NCI-H2107 (cell line): ENCODE results near the gene CORO1C.

Experiments used
- DNase-seq: peaks from one replicate; lab custom pipeline; 2025; lab: John Stamatoyannopoulos, UW

The CORO1C gene

DNA sequence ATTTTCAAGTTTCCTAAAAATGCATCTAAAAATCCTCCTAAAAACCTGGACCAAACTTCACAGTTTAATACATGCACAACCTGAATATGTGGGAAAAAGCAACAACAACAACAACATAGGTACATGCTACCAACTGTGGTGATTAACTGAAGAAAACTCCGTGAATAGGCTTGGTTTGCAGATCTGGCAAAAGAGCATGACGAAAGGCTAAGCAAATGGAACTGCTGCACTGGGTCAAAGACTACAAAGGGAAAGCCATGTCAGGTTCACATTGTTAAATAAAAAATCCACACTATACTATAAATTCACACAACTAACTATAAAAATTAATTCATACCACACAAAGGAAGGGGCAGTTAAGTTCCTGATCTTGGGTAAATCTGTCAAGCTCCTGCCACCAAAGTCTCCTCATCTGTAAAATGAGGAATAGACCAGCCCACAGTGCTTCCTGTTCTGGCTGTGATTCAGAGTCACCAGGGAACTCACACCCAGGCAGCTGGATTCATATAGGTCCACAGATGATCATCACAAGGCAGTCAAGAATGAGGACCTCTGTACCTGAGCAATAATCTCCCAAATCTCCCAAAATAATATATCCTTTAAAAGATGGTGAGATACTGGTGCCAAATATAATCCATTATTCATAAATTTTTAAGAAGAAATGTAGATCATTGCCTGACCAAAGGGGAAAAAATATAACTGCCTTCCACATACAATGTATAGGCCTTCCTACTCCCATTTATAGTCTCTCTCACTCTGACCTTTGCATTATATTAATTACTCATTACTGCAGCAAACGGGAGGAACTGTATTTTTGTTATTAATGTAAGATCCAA is 7.0 kb downstream of the CORO1C start:
- no peak for DNase-seq

DNA sequence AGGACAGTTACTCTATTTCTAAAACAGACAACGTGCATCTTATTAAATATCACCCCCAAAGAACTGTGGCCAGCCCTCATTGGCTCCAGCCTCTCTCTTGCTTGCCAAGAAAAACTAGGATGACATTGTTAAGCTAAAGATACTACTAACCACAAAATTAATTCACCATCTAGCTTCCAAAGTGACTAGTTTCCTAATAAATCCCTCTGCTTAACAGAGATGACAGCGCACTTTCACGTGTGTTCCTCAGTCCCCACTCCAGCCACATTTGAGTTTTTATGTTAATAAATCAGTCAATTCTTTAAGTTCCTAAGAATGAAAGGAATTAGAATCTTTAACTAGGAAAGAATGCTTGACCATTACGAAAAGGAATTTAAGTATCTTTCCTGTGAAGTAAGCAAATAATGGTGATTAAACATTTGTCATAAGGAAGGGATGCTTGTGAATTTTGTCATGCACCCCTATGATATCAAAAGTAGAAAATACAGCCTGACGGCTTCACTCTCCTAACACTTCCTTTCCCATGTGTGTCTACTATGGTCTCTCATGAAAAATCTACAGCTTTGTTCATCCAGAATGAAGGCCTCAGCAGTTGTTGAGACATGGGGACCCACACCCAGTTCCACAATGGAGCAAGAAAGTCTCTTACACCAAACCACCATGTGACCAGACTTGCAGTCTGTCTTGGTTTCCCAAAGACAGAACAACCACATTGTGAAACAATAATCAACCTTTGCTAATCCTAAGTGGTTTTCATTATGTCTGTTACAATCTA is 8.1 kb downstream of the CORO1C start:
- DNase-seq, result no peak

DNA sequence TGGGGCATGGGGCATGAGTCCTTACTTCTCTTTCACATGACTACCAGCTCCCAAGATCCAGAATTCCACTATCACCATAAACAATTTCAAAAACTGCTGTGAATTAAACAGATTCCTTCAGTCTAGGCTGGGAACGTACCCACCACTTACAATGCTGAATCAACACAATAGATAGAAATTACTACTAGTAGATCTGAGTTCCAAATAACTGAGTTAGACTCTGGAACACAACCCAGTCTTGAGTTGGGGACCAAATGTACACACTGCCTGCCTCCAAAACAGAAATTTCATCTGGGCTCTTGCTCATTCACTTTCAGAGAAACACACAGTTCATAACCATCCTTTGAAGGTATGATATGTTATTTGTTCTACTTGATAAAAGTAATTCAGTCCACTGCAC is 8.9 kb downstream of the CORO1C start:
- no peak for DNase-seq

DNA sequence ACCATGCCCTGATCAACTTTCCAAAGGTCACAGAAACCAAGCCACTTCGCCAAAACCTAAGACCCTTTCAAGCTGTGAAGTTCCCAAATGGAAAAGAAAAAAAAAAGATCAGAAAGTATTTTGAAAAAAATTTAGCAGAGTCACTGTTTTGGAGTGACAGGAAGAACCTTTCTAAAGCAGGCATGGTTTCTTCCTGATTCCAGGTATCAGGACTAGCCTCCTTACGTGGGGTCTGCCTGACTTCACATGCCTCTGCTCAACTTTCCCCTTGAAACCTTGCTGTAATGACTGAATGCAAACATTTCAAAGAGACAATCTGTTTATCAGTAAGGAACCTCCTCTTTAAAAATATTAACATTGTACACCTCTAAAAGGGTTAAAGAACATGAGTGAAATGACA is 9.5 kb downstream of the CORO1C start:
- DNase-seq, result no peak

DNA sequence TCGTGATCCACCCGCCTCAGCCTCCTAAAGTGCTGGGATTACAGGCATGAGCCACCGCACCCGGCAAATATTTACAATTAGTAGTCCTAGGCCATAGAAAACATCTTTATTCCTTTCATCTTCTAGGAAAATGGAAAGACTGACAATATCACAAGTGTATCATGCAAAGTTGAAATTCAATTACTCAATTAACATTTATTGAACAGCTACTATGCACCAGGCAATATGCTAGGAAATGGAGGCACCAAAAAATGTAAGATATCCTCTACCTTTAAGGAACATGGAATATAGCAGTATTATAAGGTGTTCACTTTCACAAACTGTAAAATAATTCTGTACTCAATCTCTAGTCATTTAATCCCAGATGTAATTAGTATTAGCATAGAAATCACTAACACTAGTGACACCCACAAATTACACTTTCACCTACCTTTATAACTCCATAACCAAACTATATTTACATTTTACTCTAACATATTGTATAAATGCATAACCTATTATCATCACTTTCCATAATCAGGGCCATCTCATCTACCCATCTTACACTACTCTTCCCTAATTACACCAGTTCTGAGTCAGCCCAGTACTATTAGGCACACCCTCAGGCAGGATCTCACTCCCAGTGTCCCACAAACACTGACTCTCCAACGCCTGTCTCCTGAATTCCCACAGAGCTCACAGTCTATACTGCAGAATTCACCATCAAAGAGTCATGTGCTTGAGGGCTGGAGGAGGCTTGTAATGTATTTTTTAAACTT is 10.4 kb downstream of the CORO1C start:
- DNase-seq, result no peak

DNA sequence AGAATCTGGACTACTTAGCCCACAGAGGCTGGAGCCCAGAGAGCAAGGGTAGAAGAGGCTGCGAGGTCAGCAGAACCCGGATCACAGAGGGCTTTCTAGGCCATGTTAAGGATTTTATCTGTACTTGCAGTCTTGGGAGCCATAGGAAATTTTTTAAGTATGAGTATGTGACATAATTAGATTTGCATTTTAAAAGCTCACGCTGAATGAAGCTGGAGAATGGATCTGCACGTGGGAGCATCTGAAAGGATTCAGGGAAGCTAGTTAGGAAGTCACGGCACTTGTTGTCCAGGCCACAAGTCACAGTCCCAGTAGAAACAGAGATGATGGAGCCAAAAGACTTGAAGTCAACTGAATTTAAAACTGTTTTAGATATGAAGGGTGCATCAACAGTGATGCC is 14.1 kb downstream of the CORO1C start:
- no peak for DNase-seq

DNA sequence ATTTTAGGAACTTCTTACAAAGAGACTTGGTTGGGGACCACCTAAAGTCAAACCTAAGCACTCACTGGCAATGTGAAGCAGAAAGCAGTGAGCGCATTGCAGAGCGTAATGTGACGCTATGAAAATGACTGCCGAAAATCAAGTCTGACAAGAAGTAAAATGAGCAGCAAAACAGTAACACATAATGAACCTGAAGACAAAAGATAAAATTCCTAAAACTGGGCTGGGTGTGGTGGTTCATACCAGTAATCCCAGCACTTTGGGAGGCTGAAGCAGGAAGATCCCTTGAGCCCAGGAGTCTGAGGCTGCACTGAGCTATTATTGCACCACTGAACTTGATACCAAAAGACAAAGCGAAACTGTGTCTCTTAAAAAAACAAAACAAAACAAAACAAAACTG is 16.5 kb downstream of the CORO1C start:
- DNase-seq, result no peak

DNA sequence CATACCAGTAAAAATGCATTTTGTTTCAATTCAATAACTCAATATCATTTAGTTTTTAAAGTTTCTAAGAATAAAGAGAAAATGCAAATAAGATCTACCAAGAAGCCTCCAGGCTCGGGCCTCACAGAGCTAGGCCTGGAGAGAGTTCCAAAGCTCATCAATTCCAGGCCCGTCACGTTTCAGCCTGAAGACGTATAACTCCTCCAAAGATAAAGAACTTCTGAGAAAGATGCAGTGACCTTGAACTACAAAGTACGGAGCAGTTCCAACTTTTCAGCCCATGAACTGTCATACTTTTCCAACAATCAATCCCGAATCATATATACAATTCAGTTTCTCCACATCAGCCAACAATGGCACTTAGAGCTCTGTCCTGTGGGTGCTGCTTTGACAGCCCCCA is 17.8 kb downstream of the CORO1C start:
- DNase-seq, result no peak

DNA sequence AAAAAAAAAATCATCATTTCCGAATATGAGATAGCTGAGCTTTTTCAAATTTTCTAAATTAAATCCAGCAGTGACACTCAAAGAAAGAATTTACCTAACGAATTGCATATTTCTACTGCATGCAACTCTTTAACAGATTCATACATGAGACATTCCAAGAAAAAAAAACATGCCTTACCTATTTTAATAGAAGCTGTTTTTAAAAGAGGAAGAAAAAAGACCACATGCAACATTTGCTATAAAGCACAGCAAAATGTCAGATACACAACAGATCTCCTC is 18.5 kb downstream of the CORO1C start:
- DNase-seq, result no peak

DNA sequence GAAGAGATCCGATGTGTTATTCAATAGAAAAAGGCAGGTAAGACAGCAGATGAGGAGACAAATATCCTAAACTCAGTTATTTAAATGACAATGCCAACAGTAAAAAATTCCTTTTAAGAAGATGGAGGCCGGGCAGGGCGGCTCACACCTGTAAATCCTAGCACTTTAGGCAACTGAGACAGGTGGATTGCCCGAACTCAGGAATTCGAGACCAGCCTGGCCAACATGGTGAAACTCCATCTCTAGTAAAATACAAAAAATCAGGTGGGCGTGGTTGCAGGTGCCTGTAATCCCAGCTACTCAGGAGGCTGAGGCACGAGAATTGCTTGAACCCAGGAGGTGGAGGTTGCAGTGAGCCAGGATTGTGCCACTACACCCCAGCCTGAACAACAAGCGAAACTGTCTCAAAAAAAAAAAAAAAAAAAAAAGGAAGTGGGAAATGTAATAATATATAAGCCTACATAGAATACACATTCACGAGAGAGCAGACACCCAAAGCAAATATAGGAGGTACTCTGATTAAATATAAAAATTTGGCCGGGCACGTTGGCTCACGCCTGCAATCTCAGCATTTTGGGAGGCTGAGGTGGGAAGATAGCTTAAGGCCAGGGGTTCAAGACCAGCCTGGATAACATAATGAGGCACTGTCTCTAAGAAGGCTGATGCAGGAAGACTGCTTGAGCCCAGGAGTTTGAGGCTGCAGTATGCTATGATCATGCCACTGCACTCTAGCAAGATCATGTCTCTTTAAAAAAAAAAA is 19.0 kb downstream of the CORO1C start:
- DNase-seq, result no peak

DNA sequence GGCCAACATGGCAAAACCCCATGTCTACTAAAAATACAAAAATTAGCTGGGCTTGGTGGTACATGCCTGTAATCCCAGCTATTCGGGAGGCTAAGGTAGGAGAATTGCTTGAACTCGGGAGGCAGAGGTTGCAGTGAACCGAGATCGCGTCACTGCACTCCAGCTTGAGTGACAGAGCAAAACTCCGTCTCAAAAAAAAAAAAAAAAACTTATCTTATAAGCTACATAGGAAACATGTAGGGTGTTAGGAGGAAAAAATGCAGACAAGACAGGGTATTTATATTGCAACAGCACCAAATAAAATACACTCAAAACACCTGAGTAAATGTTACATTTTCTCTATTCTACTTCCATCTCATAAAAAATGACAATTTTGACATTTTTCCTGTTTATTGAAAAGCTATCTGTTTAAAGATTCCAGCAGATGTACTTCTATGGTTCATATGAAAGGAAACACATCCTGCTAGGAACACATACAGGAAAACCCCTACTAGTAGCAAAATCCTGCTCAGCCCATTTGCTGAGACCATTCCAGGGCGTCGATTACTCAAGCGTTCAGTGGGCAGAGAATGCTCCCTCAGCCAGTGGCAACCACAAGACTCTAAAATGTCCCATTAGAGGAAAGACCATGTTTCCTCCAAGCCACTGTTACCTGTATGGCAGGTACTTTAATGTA is 19.7 kb downstream of the CORO1C start:
- DNase-seq, result no peak

DNA sequence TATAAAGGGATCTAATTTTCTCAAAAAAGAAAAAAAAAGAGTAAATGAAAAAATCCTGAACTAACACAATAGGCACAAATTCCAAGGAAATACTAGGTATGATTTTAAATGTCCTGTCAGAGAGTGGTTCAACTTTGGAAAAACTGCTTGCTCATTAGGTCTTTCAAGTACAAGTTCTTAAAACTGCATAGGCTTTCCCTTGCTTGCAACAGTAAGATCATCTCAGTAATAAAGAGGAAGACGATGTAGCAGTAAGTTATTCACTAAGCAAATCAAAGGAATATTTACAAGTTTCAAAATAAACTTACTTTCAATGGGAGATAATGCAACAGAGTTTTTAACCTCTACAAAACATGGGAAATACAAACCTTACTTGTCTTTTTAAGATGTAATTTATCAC is 21.6 kb downstream of the CORO1C start:
- DNase-seq, result no peak

DNA sequence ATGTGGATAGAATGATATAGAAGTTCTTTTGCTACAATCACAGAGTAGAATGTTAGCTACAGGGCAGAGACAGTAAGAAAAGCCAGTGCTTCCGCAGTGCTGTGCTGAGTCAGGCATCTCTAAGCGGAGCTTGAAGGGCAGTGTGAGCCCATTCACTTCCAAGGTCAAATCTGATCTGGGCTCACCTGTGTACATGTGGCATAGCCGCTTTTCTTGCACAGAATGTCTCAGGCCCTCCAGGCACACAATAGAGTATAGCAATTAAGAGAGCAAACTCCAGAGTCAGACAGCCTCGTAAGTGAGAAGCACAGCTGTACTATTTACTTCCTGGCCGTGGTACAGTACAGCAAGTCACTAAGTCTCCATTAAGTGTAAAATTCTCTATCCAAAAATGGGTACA is 26.8 kb downstream of the CORO1C start:
- no peak for DNase-seq

DNA sequence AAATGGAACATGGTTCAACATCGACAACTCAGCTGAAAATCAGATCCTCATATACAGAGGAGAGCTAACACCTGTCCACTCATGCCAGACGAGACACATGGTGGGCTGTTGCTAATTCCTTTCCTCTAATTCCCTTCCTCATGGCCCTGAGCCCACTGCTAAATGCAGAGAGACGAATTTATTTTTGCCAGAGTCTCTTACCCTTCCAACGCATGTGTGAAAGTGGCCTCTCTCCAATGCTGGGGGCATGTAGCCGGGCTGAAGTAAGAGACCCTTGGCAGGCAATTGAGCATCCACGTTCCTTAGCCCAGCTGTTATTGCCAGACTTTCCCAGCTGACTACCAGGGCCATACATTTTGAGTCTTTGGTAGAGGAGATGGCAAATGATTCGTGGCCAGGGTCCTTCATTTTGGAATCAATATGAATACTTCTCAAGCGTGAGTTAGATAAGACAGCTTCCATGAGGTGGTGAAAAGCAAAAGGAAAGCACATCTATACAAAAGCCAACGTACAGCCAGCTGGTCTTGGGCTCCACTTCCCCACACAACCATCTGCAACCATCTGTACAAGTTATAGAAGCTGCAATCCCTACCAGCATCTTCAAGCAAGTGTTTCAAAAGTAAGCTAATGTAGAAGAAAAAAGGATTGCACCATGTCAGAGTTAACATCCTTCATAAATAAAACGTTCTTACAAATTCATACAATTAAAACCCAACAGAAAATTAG is 28.6 kb downstream of the CORO1C start:
- DNase-seq, result no peak

DNA sequence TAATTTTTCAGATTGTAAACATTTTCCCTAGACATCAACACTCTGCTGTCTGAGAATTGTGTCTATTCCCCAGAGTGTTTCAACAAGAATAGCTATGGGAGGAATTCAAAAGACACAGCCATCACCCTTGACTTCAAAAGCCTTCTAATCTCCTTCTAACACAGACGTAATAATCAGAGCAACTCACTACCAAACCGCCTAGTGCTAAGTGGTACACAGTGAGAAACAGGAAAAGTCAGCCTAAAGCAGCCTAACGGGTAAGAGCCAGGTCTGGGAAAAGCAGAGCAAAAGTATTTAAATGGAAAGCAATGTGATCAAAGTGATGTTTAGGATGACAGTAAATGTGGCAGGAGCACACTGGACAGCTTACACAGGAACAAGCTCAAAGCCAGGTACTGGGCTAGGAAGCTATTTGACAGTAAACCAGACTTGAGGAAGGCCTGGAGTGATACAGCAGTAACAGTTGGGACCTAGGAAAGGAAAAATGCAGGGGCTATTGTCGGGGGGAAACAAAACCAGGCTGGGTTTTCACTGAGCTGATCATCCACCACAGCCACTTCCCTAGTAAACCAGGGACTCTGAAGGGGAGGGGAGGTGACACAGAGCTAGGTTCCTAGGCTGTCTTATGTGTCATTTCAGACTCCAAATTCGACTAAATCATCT is 29.4 kb downstream of the CORO1C start:
- DNase-seq, result no peak

DNA sequence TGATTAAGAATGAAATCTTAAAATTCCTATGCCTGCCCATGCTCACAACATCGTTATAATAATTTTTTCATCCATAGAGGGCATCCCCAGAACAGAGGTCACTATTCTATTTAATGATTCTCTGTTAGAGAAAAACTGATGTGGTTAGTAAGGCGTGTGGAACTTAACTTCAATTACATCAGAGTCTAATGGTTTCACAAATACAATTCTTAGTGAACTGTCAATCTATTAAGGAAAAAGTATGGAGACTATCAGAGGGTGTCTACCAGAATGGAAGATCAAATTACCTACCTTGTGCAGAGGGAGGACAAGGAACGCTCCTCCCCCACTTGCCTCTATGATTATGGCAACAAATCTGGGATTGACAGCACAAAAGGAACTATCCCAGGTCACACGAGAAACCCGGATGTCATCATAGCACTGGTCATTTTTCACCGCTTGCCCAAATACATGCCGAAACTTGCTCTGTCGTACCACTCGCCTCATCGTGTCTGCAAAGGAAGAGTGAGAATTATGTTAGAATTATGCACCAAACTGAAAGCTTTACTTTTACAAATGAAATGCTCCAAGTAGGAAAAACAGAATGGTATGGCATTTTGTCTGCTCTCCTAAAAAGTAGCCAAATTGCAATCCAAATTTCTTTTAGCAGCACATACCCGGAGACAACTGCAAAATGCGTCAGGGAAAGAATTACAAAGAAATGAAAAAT is 30.3 kb downstream of the CORO1C start:
- no peak for DNase-seq

DNA sequence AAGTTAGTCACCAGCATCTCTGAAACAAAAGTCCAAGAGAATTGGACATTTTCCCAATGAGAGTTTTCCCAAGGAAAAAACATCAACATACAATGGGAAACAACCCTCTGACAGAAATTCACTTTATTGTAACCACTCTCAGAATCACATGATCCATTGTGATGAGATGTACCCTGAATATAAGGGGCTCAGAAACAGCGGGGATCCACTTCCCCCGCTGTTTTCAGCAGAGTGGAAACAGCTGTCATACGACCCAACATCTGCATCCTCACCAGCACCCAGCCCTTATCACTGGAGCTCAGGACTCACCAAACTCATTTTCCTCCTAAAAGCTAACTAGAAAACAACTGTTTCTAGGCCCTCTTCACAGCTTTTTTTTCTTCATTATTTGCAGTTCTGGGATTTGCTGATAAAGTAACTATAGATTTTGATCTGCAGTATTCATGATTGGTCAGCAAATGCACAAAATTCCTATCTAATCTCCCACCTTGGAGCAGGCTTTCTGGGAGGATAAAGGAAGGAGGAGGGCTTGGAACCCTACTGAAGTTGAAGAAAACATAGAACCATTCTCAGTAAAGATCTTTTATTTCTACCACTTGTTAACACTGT is 31.3 kb downstream of the CORO1C start:
- no peak for DNase-seq

DNA sequence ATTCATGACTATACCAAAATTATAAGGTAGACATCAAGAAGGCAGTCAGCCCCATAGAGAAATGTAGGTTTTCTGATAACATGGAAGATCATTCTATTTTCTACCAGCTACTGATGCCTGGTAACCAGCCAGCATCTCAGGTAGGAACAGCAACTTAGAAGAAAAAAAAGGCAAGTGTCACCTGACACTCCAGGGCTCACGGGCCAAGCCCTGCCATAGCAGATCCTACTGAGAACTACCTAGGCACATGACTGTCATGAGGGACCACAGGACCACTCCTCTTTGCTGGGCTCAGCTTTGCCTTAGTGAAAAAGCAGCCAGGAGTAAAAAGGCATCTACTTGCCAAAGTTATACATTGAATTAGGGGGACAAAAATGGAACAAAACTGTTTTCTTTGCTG is 33.4 kb downstream of the CORO1C start:
- DNase-seq, result no peak

DNA sequence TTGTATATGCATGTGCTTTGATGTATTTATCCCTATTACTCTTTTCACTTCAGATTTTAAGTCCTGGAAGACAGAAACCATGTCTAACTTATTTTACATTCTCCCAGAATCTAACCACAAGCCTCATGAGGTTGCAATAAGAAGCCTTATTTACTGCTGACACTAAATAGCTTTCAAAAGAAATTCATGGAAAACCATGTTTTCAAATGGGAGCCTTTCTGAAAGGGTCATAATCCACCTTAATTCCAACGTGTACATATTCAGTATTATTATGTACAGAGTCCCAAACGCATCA is 34.4 kb downstream of the CORO1C start:
- no peak for DNase-seq
